Right lobe of liver (tissue), 6 donors: ENCODE measurements around the gene CLASP2. TPM values are rescaled to one million over a fixed set of nuclear protein-coding genes. Genes with fewer than 3 reads are reported as not detected.

Source experiments
- ATAC-seq, 4 donors: fragments of 200-7000 bp; cut with Tn5 transposase; one replicate each; pipeline ENCODE4 v1.9.1; 2020; ENCODE audit warnings: mild to moderate bottlenecking in 4 of 4, moderate library complexity in 4 of 4
- DNase-seq, 3 donors: peaks; one replicate each; pipeline ENCODE4 v3.0.0-alpha.2; 2020
- H3K27ac ChIP-seq, 3 donors: fragments of 200-600 bp; one replicate each; pipeline ENCODE4 v1.8.0; 2022
- H3K27me3 ChIP-seq, 2 donors: fragments of 200-600 bp; one replicate each; pipeline ENCODE4 v1.8.0; 2022
- H3K36me3 ChIP-seq, 4 donors: fragments of 200-600 bp; sonication (generic) in 1 of 4; one replicate each; pipeline versions ENCODE4 v1.5.1 to v1.8.0; 2017 to 2022; ENCODE audit warnings: control low read depth in 1 of 4
- H3K4me1 ChIP-seq, 4 donors: fragments of 200-600 bp; sonication (generic) in 1 of 4; one replicate each; pipeline versions ENCODE4 v1.5.1 to v1.8.0; 2017 to 2022; ENCODE audit warnings: control low read depth in 1 of 4
- H3K4me3 ChIP-seq, 3 donors: fragments of 200-600 bp; one replicate each; pipeline ENCODE4 v1.8.0; 2022
- H3K9me3 ChIP-seq, 4 donors: fragments of 200-600 bp; sonication (generic) in 1 of 4; one replicate each; pipeline versions ENCODE4 v1.5.1 to v1.8.0; 2017 to 2022; ENCODE audit warnings: control low read depth in 1 of 4
- POLR2A ChIP-seq: fragments of 450-650 bp; IDR thresholded peaks from one replicate; pipeline ENCODE4 v1.6.1; 2017; ENCODE audit warnings: antibody characterized with exemption, mild to moderate bottlenecking
- WGBS: methylation state at CpG from one replicate; pipeline ENCODE4 v1.1.6; 2018; ENCODE audit warnings: low coverage, low lambda C conversion rate; ENCODE audit not compliant: insufficient coverage; ENCODE audit errors: missing lambda C conversion rate; 5-methylcytosine and 5-hydroxymethylcytosine counted together
- intact Hi-C, 2 donors: fragments of 100-400 bp; cut with DNase I; formaldehyde crosslinking; loops; one replicate each; pipeline versions ENCODE4 v1.11.2 to v1.14.1; 2022
- total RNA-seq, 6 experiments: library from RNA; depleted of rRNA in 2 of 6; stranded (reverse); fragments of >200 nt in 2 of 6; fragmentation: NEBNext Ultra II Directional in 3 of 6; extraction: Animal tissue kit (Norgen Biotek cat#: 25700) in 3 of 6; gene quantifications; one replicate each; pipeline versions ENCODE4 v1.1.0 to v1.2.4, GENCODE V29; 2016 to 2023
- TF ChIP-seq, protein P1 (sequence below), 4 donors: fragments of 200-600 bp in 3 of 4; fragments of 450-650 bp in 1 of 4; IDR thresholded peaks; one replicate each; pipeline versions ENCODE4 v1.5.1 to v1.8.0; 2016 to 2022; ENCODE audit warnings: antibody characterized with exemption in 4 of 4, mild to moderate bottlenecking in 2 of 4
- donor health status: DM: no; HTN: yes; CAD: no.
- donor health status: DM: no; HTN: no; CAD: no.
- donor health status: DM: no; HTN: no; CAD: no.
- donor health status: DM: no; HTN: yes; CAD: no.
- donor health status: DM: no; HTN: yes; CAD: no.

Gene CLASP2
- total RNA-seq, 6 experiments from 2014 or later, result 15.0 to 19.2 (median 16.5) TPM

DNA sequence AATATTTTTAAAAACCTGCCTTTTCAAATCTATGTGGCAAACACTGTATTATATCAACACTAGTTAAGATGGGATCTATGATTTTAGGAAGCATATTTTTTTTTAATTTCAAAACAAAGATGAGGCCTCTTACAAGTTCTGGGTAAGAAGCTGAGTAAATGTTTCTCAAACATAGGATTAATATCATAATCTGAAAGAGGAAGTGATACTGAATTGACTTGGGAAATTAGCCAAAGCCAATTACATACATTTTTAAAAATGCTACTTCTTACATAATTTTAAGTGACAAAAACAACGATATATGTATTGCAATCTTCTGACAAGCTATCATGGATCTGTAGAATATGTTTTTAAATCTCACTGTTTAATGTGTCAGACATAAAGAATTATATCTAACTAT, 142.7 kb downstream of the CLASP2 start:
- Histone ChIP-seq H3K4me1 (no peaks in the 10 kb centered on the region), H3K27ac (no peak overlapping the region), H3K36me3 (no peaks in the 10 kb centered on the region), H3K9me3 (no peaks in the 10 kb centered on the region), H3K4me3 (no peak overlapping the region), H3K27me3 (no peaks in the 10 kb centered on the region)
- 75% methylated on average over 1 of the region's 1 CpG for WGBS
- no peak for DNase-seq
- ATAC-seq, result no peak
- no peak for TF ChIP-seq POLR2A
- TF ChIP-seq, protein P1, sequence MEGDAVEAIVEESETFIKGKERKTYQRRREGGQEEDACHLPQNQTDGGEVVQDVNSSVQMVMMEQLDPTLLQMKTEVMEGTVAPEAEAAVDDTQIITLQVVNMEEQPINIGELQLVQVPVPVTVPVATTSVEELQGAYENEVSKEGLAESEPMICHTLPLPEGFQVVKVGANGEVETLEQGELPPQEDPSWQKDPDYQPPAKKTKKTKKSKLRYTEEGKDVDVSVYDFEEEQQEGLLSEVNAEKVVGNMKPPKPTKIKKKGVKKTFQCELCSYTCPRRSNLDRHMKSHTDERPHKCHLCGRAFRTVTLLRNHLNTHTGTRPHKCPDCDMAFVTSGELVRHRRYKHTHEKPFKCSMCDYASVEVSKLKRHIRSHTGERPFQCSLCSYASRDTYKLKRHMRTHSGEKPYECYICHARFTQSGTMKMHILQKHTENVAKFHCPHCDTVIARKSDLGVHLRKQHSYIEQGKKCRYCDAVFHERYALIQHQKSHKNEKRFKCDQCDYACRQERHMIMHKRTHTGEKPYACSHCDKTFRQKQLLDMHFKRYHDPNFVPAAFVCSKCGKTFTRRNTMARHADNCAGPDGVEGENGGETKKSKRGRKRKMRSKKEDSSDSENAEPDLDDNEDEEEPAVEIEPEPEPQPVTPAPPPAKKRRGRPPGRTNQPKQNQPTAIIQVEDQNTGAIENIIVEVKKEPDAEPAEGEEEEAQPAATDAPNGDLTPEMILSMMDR (IDR thresholded peaks at IDR 0.05), result no peak
- intact Hi-C loops, result no loop called here

DNA sequence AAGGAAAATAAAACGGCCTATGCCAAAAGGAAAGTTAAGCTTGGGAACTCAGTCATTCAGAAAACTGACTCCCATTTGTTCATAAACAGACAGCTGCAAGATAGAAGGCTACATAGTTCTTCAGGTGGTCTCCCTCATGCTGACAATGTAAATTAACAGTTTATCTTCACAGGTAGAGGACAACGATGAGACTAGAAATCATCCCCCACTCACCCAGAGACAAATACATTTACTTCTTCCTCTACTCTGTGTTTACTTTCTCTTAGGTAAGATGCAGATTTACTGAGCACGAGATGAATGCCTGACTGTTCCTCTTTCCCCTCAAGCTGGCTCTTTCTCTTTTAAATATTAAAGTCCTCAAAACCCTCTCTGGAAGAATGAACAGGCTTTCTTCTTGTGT, 160.2 kb downstream of the CLASP2 start:
- Histone ChIP-seq H3K27ac (no peak overlapping the region), H3K4me1 (no peaks in the 10 kb centered on the region), H3K27me3 (no peaks in the 10 kb centered on the region), H3K36me3 (no peaks in the 10 kb centered on the region), H3K9me3 (no peaks in the 10 kb centered on the region), H3K4me3 (no peak overlapping the region)
- intact Hi-C loops, result no loop called here
- WGBS, result 59% methylated on average over 3 of the region's 3 CpGs
- TF ChIP-seq POLR2A, result no peak
- TF ChIP-seq, protein P1 (IDR thresholded peaks at IDR 0.05), result no peak
- no peak for DNase-seq
- ATAC-seq, result no peak

DNA sequence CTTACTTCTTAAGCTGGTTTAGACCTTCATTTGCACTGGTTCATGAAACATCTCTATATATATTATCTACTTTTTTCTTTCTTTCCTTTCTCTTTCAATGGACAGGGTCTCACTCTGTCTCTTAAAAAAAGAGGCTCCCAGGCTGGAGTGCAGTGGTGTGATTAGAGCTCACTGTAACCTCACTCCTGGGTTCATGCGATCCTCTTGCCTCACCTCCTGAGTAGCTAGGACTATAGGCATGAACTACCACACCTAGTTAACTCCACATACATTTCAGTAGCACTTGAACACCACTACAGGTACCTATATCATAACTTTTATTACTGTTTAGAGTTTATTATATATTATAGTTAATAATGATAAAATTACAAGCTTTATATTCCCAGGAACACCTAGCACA, 160.8 kb downstream of the CLASP2 start:
- no peak overlapping the region for H3K27ac ChIP-seq
- 100% methylated on average over 1 of the region's 1 CpG for WGBS
- TF ChIP-seq, protein P1 (IDR thresholded peaks at IDR 0.05), result no peak
- no peak for TF ChIP-seq POLR2A

DNA sequence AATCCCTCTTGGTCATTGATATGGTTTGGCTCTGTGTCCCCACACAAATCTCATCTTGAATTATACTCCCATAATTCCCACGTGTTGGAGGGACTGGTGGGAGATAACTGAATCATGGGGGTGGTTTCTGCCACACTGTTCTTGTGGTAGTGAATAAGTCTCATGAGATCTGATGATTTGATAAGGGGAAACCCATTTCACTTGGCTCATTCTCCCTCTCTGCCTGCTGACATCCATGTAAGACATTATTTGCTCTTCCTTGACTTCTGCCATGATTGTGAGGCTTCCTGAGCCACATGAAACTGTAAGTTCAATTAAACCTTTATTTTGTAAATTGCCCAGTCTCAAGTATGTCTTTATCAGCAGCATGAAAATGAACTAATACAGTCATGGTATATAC, 171.0 kb downstream of the CLASP2 start:
- TF ChIP-seq, protein P1 (IDR thresholded peaks at IDR 0.05), result no peak
- H3K9me3 ChIP-seq, result no peaks in the 10 kb centered on the region
- H3K4me1 ChIP-seq, result no peaks in the 10 kb centered on the region
- H3K27ac ChIP-seq, result no peak overlapping the region
- H3K36me3 ChIP-seq, result peaks cover 0 to 4% (median 0%) of the 10 kb centered on the region in 4 donors
- no peak overlapping the region for H3K4me3 ChIP-seq
- WGBS, result 100% methylated on average over 1 of the region's 1 CpG
- DNase-seq (no peak), ATAC-seq (no peak)
- intact Hi-C loops, result no loop called here
- no peaks in the 10 kb centered on the region for H3K27me3 ChIP-seq

More for the DNA sequence above, 160.8 kb downstream of the CLASP2 start:
- Histone ChIP-seq H3K27me3 (no peaks in the 10 kb centered on the region), H3K9me3 (no peaks in the 10 kb centered on the region), H3K4me3 (no peak overlapping the region), H3K4me1 (no peaks in the 10 kb centered on the region), H3K36me3 (no peaks in the 10 kb centered on the region)
- intact Hi-C loops, result no loop called here
- no peak for ATAC-seq
- DNase-seq, result no peak

DNA sequence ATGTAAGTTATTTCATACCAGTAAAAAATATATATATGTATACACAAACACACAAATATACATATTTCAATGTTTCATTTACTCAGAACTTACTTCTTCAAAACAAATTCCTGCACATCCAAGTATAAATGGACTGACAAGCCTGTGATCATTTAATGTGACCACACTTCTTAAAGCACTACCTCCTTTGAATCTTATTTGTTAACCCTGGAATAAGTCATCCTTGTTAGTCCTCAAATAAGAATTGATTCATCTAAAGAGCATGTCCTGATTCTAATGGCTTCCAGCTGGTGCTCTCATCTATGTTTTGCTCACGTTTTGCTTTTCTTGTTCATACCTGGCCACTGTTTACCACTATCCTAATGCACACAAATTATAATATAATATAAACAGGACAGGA, 173.9 kb downstream of the CLASP2 start:
- no peak for ATAC-seq
- H3K4me1 ChIP-seq, result no peaks in the 10 kb centered on the region
- WGBS, result 80% methylated on average over 1 of the region's 1 CpG
- H3K9me3 ChIP-seq, result no peaks in the 10 kb centered on the region
- H3K4me3 ChIP-seq, result no peak overlapping the region
- H3K27ac ChIP-seq, result no peak overlapping the region
- no peak for DNase-seq
- no peaks in the 10 kb centered on the region for H3K27me3 ChIP-seq
- peaks cover 0 to 7% (median 0%) of the 10 kb centered on the region in 4 donors for H3K36me3 ChIP-seq
- intact Hi-C loops, result no loop called here
- TF ChIP-seq POLR2A, result no peak
- TF ChIP-seq, protein P1 (IDR thresholded peaks at IDR 0.05), result no peak
